IPS-20b (cell line): Measurements from ENCODE around the gene ZBED1.
A peak's percentile ranks its signal among the peaks of the same experiment; 100 is the strongest.

ENCODE experiments used
- H3K27ac ChIP-seq: one replicate; pipeline ENCODE4 v1.5.1; 2013; ENCODE audit warnings: low read length
- H3K27me3 ChIP-seq: 2 replicates; pipeline ENCODE4 v1.6.1; 2013; ENCODE audit warnings: mild to moderate bottlenecking, low read length, inconsistent platforms; ENCODE audit not compliant: insufficient read depth
- H3K36me3 ChIP-seq: 2 replicates; pipeline ENCODE4 v1.6.1; 2013; ENCODE audit warnings: low read depth, mild to moderate bottlenecking, inconsistent platforms, low read length, moderate library complexity; ENCODE audit not compliant: insufficient read depth
- H3K4me1 ChIP-seq: 2 replicates; pipeline ENCODE4 v1.6.1; 2013; ENCODE audit warnings: mild to moderate bottlenecking, control low read depth, inconsistent platforms, low read length, moderate library complexity; ENCODE audit not compliant: insufficient read depth
- H3K4me3 ChIP-seq: 2 replicates; pipeline ENCODE4 v1.5.1; 2013; ENCODE audit warnings: mild to moderate bottlenecking, low read length, inconsistent platforms
- H3K9ac ChIP-seq: 2 replicates; pipeline ENCODE4 v1.6.1; 2013; ENCODE audit warnings: low read depth, mild to moderate bottlenecking, inconsistent platforms, low read length, moderate library complexity
- H3K9me3 ChIP-seq: 2 replicates; pipeline ENCODE4 v1.6.1; 2013; ENCODE audit warnings: mild to moderate bottlenecking, low read depth, low read length, inconsistent platforms; ENCODE audit not compliant: insufficient read depth

The ZBED1 gene

DNA sequence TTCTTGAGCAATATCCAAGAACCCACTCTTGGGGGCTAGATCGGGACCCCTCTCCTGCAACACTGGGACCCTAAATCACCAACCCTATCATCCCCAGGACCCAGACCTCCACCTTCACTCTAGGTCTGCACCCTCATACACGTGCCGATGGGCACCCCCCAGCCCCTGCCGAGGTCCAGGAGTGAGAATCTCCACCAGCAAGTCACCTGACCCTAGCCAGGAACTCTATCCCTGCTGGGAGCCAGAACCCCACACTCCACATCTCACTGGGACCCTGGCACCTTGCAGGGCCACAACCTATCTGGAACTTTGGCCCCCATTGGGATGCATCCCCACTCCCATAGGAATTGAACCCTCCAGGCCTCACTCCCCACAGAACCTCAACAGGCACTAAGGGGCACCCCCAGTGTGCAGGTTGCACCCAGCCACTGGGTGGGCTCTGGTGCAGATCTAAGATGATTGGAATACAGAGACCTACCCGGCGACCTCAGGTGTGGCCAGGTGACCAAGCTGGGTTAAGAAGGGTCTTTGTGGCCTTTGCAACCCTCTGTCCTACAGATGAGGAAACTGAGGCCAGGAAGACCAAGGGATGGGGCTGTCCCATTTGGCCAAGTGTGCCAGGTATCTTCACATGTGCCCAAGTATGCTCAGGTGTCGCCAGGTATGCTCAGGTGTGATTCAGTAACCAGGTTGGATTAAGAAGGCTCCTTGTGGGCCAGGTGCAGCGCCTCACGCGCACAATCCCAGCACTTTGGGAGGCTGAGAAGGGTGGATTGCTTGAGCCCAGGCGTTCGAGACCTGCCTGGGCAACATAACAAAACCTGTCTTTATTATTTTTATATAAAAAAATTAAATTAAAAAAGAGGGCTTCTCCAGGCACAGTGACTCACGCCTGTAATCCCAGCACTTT is 3.1 kb upstream of the ZBED1 start:
- H3K9me3 ChIP-seq: no peaks in the 10 kb centered on the region
- H3K27ac ChIP-seq: no peak overlapping the region
- H3K4me1 ChIP-seq: peaks cover 4% of the 10 kb centered on the region
- H3K9ac ChIP-seq: no peak overlapping the region
- H3K36me3 ChIP-seq: no peaks in the 10 kb centered on the region
- no peak overlapping the region for H3K4me3 ChIP-seq
- no peaks in the 10 kb centered on the region for H3K27me3 ChIP-seq

GRCh38 chrX:2502668-2503519 is 2.1 kb upstream of the ZBED1 start:
- H3K9me3 ChIP-seq: no peaks in the 10 kb centered on the region
- H3K36me3 ChIP-seq: peaks cover 5% of the 10 kb centered on the region; the same call in 1 of the 2 replicates
- H3K27me3 ChIP-seq: no peaks in the 10 kb centered on the region
- H3K4me3 ChIP-seq: no peak overlapping the region
- no peak overlapping the region for H3K9ac ChIP-seq
- peaks cover 14% of the 10 kb centered on the region for H3K4me1 ChIP-seq
- H3K27ac ChIP-seq: no peak overlapping the region

GRCh38 chrX:2502120-2502667 is 1.4 kb upstream of the ZBED1 start:
- H3K4me1 ChIP-seq: peaks cover 20% of the 10 kb centered on the region
- H3K9ac ChIP-seq: no peak overlapping the region
- H3K27ac ChIP-seq: no peak overlapping the region
- H3K4me3 ChIP-seq: no peak overlapping the region
- H3K36me3 ChIP-seq: peaks cover 12% of the 10 kb centered on the region; the same call in 1 of the 2 replicates
- no peaks in the 10 kb centered on the region for H3K9me3 ChIP-seq
- H3K27me3 ChIP-seq: no peaks in the 10 kb centered on the region

- Histone ChIP-seq H3K4me3 (no peak overlapping the region), H3K9me3 (no peaks in the 10 kb centered on the region), H3K4me1 (peaks cover 20% of the 10 kb centered on the region), H3K27ac (no peak overlapping the region), H3K27me3 (no peaks in the 10 kb centered on the region), H3K9ac (no peak overlapping the region), H3K36me3 (peaks cover 17% of the 10 kb centered on the region)
Measured at GRCh38 chrX:2501559-2502102, 855 bp upstream of the ZBED1 start.

GRCh38 chrX:2500091-2500802 is 529 bp downstream of the ZBED1 start:
- Histone ChIP-seq H3K9ac (peak overlapping the region; percentile 91), H3K9me3 (no peaks in the 10 kb centered on the region), H3K27me3 (no peaks in the 10 kb centered on the region), H3K27ac (peak overlapping the region; percentile 88), H3K4me3 (peak overlapping the region; percentile 89), H3K4me1 (peaks cover 25% of the 10 kb centered on the region), H3K36me3 (peaks cover 28% of the 10 kb centered on the region)

DNA sequence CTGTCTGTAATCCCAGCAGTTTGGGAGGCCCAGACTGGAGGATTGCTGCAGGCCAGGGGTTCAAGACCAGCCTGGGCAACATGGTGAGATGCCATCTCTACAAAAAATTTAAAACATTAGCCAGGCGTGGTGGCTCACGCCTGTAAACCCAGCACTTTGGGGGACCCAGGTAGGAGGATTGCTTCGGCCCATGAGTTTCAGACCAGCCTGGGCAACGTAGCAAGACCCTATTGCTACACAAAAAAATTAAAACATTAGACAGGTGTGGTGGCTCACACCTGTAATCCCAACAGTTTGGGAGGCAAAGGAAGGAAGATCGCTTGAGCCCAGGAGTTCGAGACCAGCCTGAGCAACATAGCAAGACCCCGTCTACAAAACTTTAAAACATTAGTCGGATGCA is 1.3 kb downstream of the ZBED1 start:
- peak overlapping the region; percentile 91; the same call in 1 of the 2 replicates for H3K9ac ChIP-seq
- peak overlapping the region; percentile 64 for H3K27ac ChIP-seq

GRCh38 chrX:2498781-2499302 is 1.9 kb downstream of the ZBED1 start:
- Histone ChIP-seq H3K4me3 (peak overlapping the region; percentile 89), H3K4me1 (peaks cover 25% of the 10 kb centered on the region), H3K9me3 (no peaks in the 10 kb centered on the region), H3K27me3 (no peaks in the 10 kb centered on the region), H3K9ac (peak overlapping the region; percentile 91; the same call in 1 of the 2 replicates), H3K27ac (peak overlapping the region; percentile 64), H3K36me3 (peaks cover 28% of the 10 kb centered on the region)

More for the DNA sequence above, 1.3 kb downstream of the ZBED1 start:
- H3K36me3 ChIP-seq: peaks cover 28% of the 10 kb centered on the region
- no peaks in the 10 kb centered on the region for H3K9me3 ChIP-seq
- H3K27me3 ChIP-seq: no peaks in the 10 kb centered on the region
- H3K4me1 ChIP-seq: peaks cover 25% of the 10 kb centered on the region
- H3K4me3 ChIP-seq: peak overlapping the region; percentile 89

GRCh38 chrX:2497961-2498780 is 2.6 kb downstream of the ZBED1 start:
- H3K9ac ChIP-seq: peak overlapping the region; percentile 91
- peak overlapping the region; percentile 89 for H3K4me3 ChIP-seq
- no peaks in the 10 kb centered on the region for H3K27me3 ChIP-seq
- peaks cover 25% of the 10 kb centered on the region for H3K4me1 ChIP-seq
- peak overlapping the region; percentile 64 for H3K27ac ChIP-seq
- peaks cover 28% of the 10 kb centered on the region for H3K36me3 ChIP-seq
- no peaks in the 10 kb centered on the region for H3K9me3 ChIP-seq

DNA sequence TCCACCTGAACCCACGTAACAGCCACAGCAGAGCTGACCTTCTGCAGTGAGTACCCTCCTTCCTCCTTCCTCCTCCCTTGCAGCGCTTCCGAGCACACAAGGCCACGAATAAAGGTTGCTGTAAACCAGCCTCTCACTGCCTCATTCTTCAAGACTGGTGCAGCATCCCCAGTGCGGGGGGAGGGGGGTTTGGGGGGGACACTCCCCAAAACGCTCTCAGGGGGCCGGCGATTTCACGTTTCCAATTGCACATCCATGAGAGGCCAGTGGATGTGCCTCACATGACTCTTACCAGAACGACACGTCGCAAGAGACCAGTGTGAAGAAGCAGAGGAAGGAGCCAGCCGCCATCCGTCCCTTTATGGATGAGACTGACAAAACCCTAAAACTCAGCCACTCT is 5.2 kb downstream of the ZBED1 start:
- Histone ChIP-seq H3K36me3 (peaks cover 43% of the 10 kb centered on the region), H3K4me1 (peaks cover 25% of the 10 kb centered on the region), H3K27me3 (no peaks in the 10 kb centered on the region), H3K9ac (no peak overlapping the region), H3K27ac (no peak overlapping the region), H3K9me3 (no peaks in the 10 kb centered on the region), H3K4me3 (no peak overlapping the region)

DNA sequence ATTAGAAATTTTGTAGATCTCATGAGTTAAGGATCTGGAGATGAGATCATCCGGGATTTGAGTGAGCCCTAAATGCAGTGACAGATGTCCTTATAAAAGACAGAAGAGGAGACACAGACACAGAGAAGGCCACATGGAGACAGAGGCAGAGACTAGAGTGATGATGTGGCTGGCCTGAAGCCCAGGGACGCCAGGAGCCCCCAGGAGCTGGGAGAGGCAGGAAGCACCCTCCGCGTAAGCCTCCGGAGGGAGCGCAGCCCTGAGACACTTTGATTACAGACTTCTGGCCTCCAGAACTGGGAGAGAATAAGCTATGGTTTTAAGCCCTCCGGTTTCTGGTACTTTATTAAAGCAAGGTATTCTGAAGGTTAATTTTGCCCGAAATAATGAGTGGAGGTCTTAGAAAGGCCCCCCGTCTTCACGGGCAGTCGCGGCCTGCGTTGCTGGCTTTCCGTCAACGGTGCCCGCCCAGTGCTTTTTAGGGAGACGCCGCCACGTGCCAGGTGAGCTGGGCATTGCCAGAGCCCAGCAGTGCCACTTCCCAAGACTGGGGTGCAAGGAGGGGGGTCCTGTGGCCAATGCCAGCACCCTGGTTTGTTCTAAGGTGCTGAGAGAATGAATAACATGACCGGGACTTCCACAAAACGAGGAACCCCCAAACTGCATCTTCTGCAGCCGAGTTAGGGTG is 8.1 kb downstream of the ZBED1 start:
- Histone ChIP-seq H3K9me3 (no peaks in the 10 kb centered on the region), H3K4me1 (peaks cover 10% of the 10 kb centered on the region; the same call in 1 of the 2 replicates), H3K36me3 (peaks cover 65% of the 10 kb centered on the region), H3K27ac (no peak overlapping the region), H3K9ac (no peak overlapping the region), H3K27me3 (no peaks in the 10 kb centered on the region), H3K4me3 (no peak overlapping the region)
